Endothelial cell of umbilical vein (primary cell): Measurements from ENCODE around the gene CATSPERD. TPM values are rescaled to one million over a fixed set of nuclear protein-coding genes. Genes with fewer than 3 reads are reported as not detected.
A peak's percentile ranks its signal among the peaks of the same experiment; 100 is the strongest.

Source experiments
- BruUV-seq: library from RNA; stranded (reverse); fragments of 400-500 nt; replicated peaks from 2 replicates; lab custom pipeline; 2021; lab: Mats Ljungman, UMichigan
- CTCF ChIA-PET: fragments of 300-600, 350-600 bp; sonication (Branson Sonifier 250); formaldehyde crosslinking; loops from one replicate; lab custom pipeline; 2021; ENCODE audit warnings: antibody characterized with exemption, inconsistent platforms; lab: Charles Lee
- POLR2A ChIA-PET: fragments of 300-600, 350-600 bp; sonication (Branson Sonifier 250); formaldehyde crosslinking; loops from one replicate; lab custom pipeline; 2021; ENCODE audit warnings: antibody characterized with exemption, inconsistent platforms; lab: Charles Lee
- DNase-seq: peaks from one replicate; pipeline ENCODE4 v3.0.0-alpha.2; 2011; ENCODE audit warnings: low read depth, low spot score
- FAIRE-seq: peaks from 2 replicates; lab custom pipeline; 2011; peaks lifted over from hg19 to GRCh38; lab: Jason Lieb, UNC
- H2AFZ ChIP-seq: 2 replicates; pipeline ENCODE4 v1.6.0; 2012; ENCODE audit warnings: low read depth, low read length, control low read depth, inconsistent platforms
- H3K27ac ChIP-seq: 2 replicates; pipeline ENCODE4 v1.5.1; 2011; ENCODE audit warnings: low read depth, mild to moderate bottlenecking, control low read depth, low read length, moderate library complexity; ENCODE audit not compliant: insufficient read depth
- H3K27me3 ChIP-seq, 2 experiments: 2 replicates each; pipeline versions ENCODE4 v1.6.0 to v1.6.1; 2011; ENCODE audit warnings: low read length in 2 of 2, mixed read lengths in 1 of 2; ENCODE audit not compliant: control insufficient read depth in 2 of 2, insufficient read depth in 2 of 2
- H3K36me3 ChIP-seq, 2 experiments: 2 replicates in 1 of 2; 3 replicates in 1 of 2; pipeline ENCODE4 v1.5.1; 2011; ENCODE audit warnings: low read length in 2 of 2, mild to moderate bottlenecking in 1 of 2, moderate library complexity in 1 of 2; ENCODE audit not compliant: control insufficient read depth in 2 of 2, insufficient read depth in 2 of 2; ENCODE audit errors: extremely low read depth in 1 of 2
- H3K4me1 ChIP-seq: 3 replicates; pipeline ENCODE4 v1.5.1; 2011; ENCODE audit warnings: mild to moderate bottlenecking, low read length; ENCODE audit not compliant: control insufficient read depth, insufficient read depth; ENCODE audit errors: extremely low read depth
- H3K4me2 ChIP-seq: 2 replicates; pipeline ENCODE4 v1.6.1; 2011; ENCODE audit warnings: low read length, control low read depth, mixed read lengths; ENCODE audit not compliant: insufficient read depth
- H3K4me3 ChIP-seq, 3 experiments: fragments of 200-600 bp in 1 of 3; sonication (generic), shearing (Covaris generic) in 1 of 3; replicated peaks in 1 of 3; 2 replicates each; pipeline ENCODE4 v1.5.1; 2011 to 2016; ENCODE audit warnings: control low read depth in 3 of 3, low read length in 3 of 3, mild to moderate bottlenecking in 2 of 3, inconsistent platforms in 1 of 3, low read depth in 1 of 3, moderate library complexity in 1 of 3; ENCODE audit not compliant: insufficient read depth in 1 of 3
- H3K79me2 ChIP-seq: 2 replicates; pipeline ENCODE4 v1.6.0; 2012; ENCODE audit warnings: low read length, inconsistent platforms; ENCODE audit not compliant: control insufficient read depth, insufficient read depth
- H3K9ac ChIP-seq: replicated peaks from 2 replicates; pipeline ENCODE3; 2011; ENCODE audit warnings: low read length, control low read depth; ENCODE audit not compliant: insufficient read depth; ENCODE audit errors: extremely low read depth
- H3K9me1 ChIP-seq: replicated peaks from 3 replicates; pipeline ENCODE4 v1.6.0; 2011; ENCODE audit warnings: mild to moderate bottlenecking, low read length; ENCODE audit not compliant: control insufficient read depth, insufficient read depth; ENCODE audit errors: extremely low read depth
- H3K9me3 ChIP-seq: replicated peaks from 2 replicates; pipeline ENCODE4 v1.5.1; 2012; ENCODE audit warnings: low read length, inconsistent platforms; ENCODE audit not compliant: control insufficient read depth, insufficient read depth
- H4K20me1 ChIP-seq: replicated peaks from 2 replicates; pipeline ENCODE3; 2011; ENCODE audit warnings: mild to moderate bottlenecking, low read length; ENCODE audit not compliant: control insufficient read depth, insufficient read depth; ENCODE audit errors: extremely low read depth
- FOS ChIP-seq: IDR thresholded peaks from 2 replicates; pipeline ENCODE4 v1.6.1; 2011; ENCODE audit warnings: mild to moderate bottlenecking, low read length, moderate library complexity, borderline replicate concordance; ENCODE audit not compliant: insufficient read depth
- GATA2 ChIP-seq: IDR thresholded peaks from 2 replicates; pipeline ENCODE4 v1.7.0; 2011; ENCODE audit warnings: low read depth, mild to moderate bottlenecking, moderate library complexity, mixed read lengths, low read length; ENCODE audit not compliant: insufficient read length, insufficient read depth
- MYC ChIP-seq: IDR thresholded peaks from one replicate; pipeline ENCODE4 v1.6.1; 2011; ENCODE audit warnings: mild to moderate bottlenecking, low read depth, low read length
- POLR2A ChIP-seq: IDR thresholded peaks from 2 replicates; pipeline ENCODE4 v1.6.1; 2012; ENCODE audit warnings: low read depth, mild to moderate bottlenecking, control low read depth, low read length
- POLR2AphosphoS5 ChIP-seq: IDR thresholded peaks from 2 replicates; pipeline ENCODE4 v1.6.1; 2012; ENCODE audit warnings: low read depth, mild to moderate bottlenecking, control low read depth, low read length, moderate library complexity; ENCODE audit not compliant: insufficient read depth
- dilution Hi-C: fragments of 300-500 bp; cut with MboI; formaldehyde crosslinking; loops from one replicate; pipeline ENCODE4 v1.15.0; 2019; ENCODE audit warnings: low sequenced_read_pairs; ENCODE audit not compliant: extremely low pct_ligation_motif_present
- intact Hi-C: fragments of 100-400 bp; cut with micrococcal nuclease; formaldehyde crosslinking; loops from one replicate; pipeline ENCODE4 v1.10.0; 2022
- polyA plus RNA-seq, 4 experiments: library from polyadenylated mRNA; depleted of rRNA in 3 of 4; stranded (reverse) in 3 of 4; unstranded in 1 of 4; fragments of >200 nt; gene quantifications; 2 replicates each; pipeline versions ENCODE4 v1.2.1 to v1.2.3, GENCODE V29; 2011 to 2012; ENCODE audit warnings: missing spikeins in 1 of 4
- total RNA-seq: library from RNA; stranded (reverse); gene quantifications from 2 replicates; pipeline ENCODE4 v1.2.3, GENCODE V29; 2021

Gene CATSPERD
- total and polyA plus RNA-seq, 2 donors (not counting 3 experiments of a cell fraction or from before 2014, with no cell fraction given), result not detected

DNA sequence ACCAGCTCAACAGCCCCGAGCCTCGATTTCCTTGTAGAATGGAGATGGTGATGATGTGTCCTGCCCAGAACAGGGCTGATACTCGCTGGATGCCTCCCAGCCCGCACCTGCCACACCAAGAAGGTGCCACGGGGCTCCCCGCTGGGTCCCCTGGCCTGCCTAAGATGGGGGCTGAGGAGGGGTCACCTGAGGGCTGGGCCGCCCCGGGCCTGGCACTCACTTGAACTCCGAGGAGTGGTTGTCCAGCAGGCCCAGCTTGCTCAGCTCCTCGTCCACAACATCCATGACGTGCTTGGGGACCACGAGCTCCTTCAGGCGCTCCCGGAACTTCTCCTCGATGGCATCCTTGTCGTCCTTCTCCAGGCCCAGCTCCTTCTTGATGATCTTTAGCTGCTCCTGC is 14.9 kb upstream of the CATSPERD start:
- dilution Hi-C loops (no loop called here), intact Hi-C loops (no loop called here)
- POLR2A ChIA-PET, result no interaction called here

GRCh38 chr19:5706876-5707573 is 13.4 kb upstream of the CATSPERD start:
- no peaks in the 10 kb centered on the region for H3K27me3 ChIP-seq
- no peaks in the 10 kb centered on the region for H3K9me1 ChIP-seq
- BruUV-seq, result no TSS peak
- H3K4me3 ChIP-seq, result no peak overlapping the region
- H4K20me1 ChIP-seq, result no peaks in the 10 kb centered on the region
- no peak overlapping the region for H3K27ac ChIP-seq
- FAIRE-seq (no peak), DNase-seq (no peak)
- CTCF ChIA-PET, result interaction anchor here (0.7 to 0.9 kb wide), 3 partner anchors 13 to 17 kb away, joined by 3 read pairs; partner anchors contain the start of genes CATSPERD, LONP1 and RPL36
- no peak overlapping the region for H3K9ac ChIP-seq
- no peaks in the 10 kb centered on the region for H3K79me2 ChIP-seq
- intact Hi-C loops, result no loop called here
- POLR2A ChIA-PET, result interaction anchor here (1.0 to 2.5 kb wide), 2 partner anchors 13 to 16 kb away, joined by 3 to 6 read pairs; partner anchors contain the start of genes CATSPERD and LONP1
- peaks cover 14 to 48% of the 10 kb centered on the region in 2 experiments for H3K36me3 ChIP-seq
- peaks cover 2% of the 10 kb centered on the region for H3K4me1 ChIP-seq
- no peak overlapping the region for H2AFZ ChIP-seq
- dilution Hi-C loops, result no loop called here
- no peaks in the 10 kb centered on the region for H3K9me3 ChIP-seq
- TF ChIP-seq POLR2A (no peak), POLR2AphosphoS5 (peak; percentile 18), FOS (no peak), GATA2 (no peak)
- H3K4me2 ChIP-seq, result no peak overlapping the region

More for the DNA sequence above, 14.9 kb upstream of the CATSPERD start:
- DNase-seq, result no peak
- no peak overlapping the region for H3K4me2 ChIP-seq
- H3K9me3 ChIP-seq, result no peaks in the 10 kb centered on the region
- H3K27me3 ChIP-seq, result no peaks in the 10 kb centered on the region
- H3K4me3 ChIP-seq, result no peak overlapping the region
- H3K79me2 ChIP-seq, result no peaks in the 10 kb centered on the region
- no peak overlapping the region for H3K9ac ChIP-seq
- no peak overlapping the region for H2AFZ ChIP-seq
- BruUV-seq, result no TSS peak
- H3K4me1 ChIP-seq, result peaks cover 2% of the 10 kb centered on the region
- no peak overlapping the region for H3K27ac ChIP-seq
- FAIRE-seq, result no peak
- no peak for TF ChIP-seq MYC
- TF ChIP-seq POLR2A, result no peak
- TF ChIP-seq GATA2, result no peak
- H3K9me1 ChIP-seq, result no peaks in the 10 kb centered on the region
- H4K20me1 ChIP-seq, result no peaks in the 10 kb centered on the region
- peaks cover 11 to 40% of the 10 kb centered on the region in 2 experiments for H3K36me3 ChIP-seq
- CTCF ChIA-PET, result interaction anchor here (0.6 kb wide), 1 partner anchor 16 kb away, joined by 3 read pairs; the partner anchor contains the start of gene RPL36
